Breast epithelium (tissue), 4 donors: ENCODE results near the gene KIFC1. TPM values are rescaled to one million over a fixed set of nuclear protein-coding genes. Genes with fewer than 3 reads are reported as not detected.
A peak's percentile ranks its signal among the peaks of the same experiment; 100 is the strongest.

Experiments
- DNase-seq, 2 donors: peaks; one replicate each; pipeline ENCODE4 v3.0.0-alpha.2; 2019; ENCODE audit warnings: low spot score in 2 of 2
- H3K27ac ChIP-seq, 2 donors: fragments of 200-600 bp; sonication (generic) in 1 of 2; one replicate each; pipeline ENCODE4 v1.5.1; 2016 to 2019; ENCODE audit warnings: mild to moderate bottlenecking in 1 of 2
- H3K27me3 ChIP-seq, 2 donors: fragments of 200-600 bp; sonication (generic) in 1 of 2; one replicate each; pipeline versions ENCODE4 v1.5.1 to v1.6.0; 2017 to 2019; ENCODE audit warnings: control low read depth in 1 of 2, mild to moderate bottlenecking in 1 of 2
- H3K36me3 ChIP-seq: fragments of 200-600 bp; one replicate; pipeline ENCODE4 v1.5.1; 2019
- H3K4me1 ChIP-seq, 2 donors: fragments of 200-600 bp; sonication (generic); one replicate each; pipeline ENCODE4 v1.5.1; 2016 to 2019; ENCODE audit warnings: control low read depth in 1 of 2
- H3K4me3 ChIP-seq, 3 donors: fragments of 200-600 bp; sonication (generic); 1 replicate in 2 of 3; 2 replicates in 1 of 3; pipeline ENCODE4 v1.5.1; 2016 to 2019; ENCODE audit warnings: mild to moderate bottlenecking in 3 of 3, moderate library complexity in 2 of 3
- H3K9me3 ChIP-seq, 2 donors: fragments of 200-600 bp; sonication (generic) in 1 of 2; one replicate each; pipeline ENCODE4 v1.5.1; 2016 to 2019; ENCODE audit warnings: control low read depth in 1 of 2
- CTCF ChIP-seq, 3 donors: fragments of 450-650 bp; IDR thresholded peaks; one replicate each; pipeline ENCODE4 v1.5.1; 2016 to 2017; ENCODE audit warnings: antibody characterized with exemption in 3 of 3, mild to moderate bottlenecking in 3 of 3, moderate library complexity in 3 of 3
- POLR2A ChIP-seq: fragments of 450-650 bp; IDR thresholded peaks from one replicate; pipeline ENCODE4 v1.6.1; 2016; ENCODE audit warnings: antibody characterized with exemption, mild to moderate bottlenecking, moderate library complexity
- POLR2AphosphoS5 ChIP-seq, 3 donors: sonication (generic); formaldehyde crosslinking; IDR thresholded peaks; one replicate each; pipeline ENCODE4 v1.6.1; 2017; ENCODE audit warnings: antibody characterized with exemption in 3 of 3
- intact Hi-C: fragments of 100-400 bp; cut with DNase I; formaldehyde crosslinking; loops from one replicate; pipeline ENCODE4 v1.15.1; 2023; ENCODE audit warnings: low total_unique reads
- total RNA-seq, 3 donors: library from RNA; depleted of rRNA; stranded (reverse); fragments of >200 nt; gene quantifications; one replicate each; pipeline ENCODE4 v1.1.0, GENCODE V29; 2016

Gene KIFC1
- total RNA-seq, 3 donors from 2014 or later: 2.0 to 3.8 (median 3.2) TPM

- peak overlapping the region; percentile 95 to 97 for H3K27ac ChIP-seq
- peaks cover 4 to 6% of the 10 kb centered on the region in 2 donors for H3K4me1 ChIP-seq
- no peak for DNase-seq
- TF ChIP-seq POLR2A (no peak), POLR2AphosphoS5 (IDR thresholded peaks at IDR 0.05) (peak in 1 of 3 donors; percentile 14)
- H3K9me3 ChIP-seq: no peaks in the 10 kb centered on the region
- no peaks in the 10 kb centered on the region for H3K36me3 ChIP-seq
- no peaks in the 10 kb centered on the region for H3K27me3 ChIP-seq
- intact Hi-C loops: no loop called here
- peak overlapping the region; percentile 49 to 83 (median 64) for H3K4me3 ChIP-seq
Observed at GRCh38 chr6:33424855-33425667, 33.4 kb downstream of the KIFC1 start.

- intact Hi-C loops: no loop called here
- peak; percentile 51 to 75 (median 71) for TF ChIP-seq POLR2AphosphoS5 (IDR thresholded peaks at IDR 0.05)
- TF ChIP-seq POLR2A: no peak
- TF ChIP-seq CTCF (IDR thresholded peaks at IDR 0.05): peak in 2 of 3 donors; percentile 18 to 45
- no peaks in the 10 kb centered on the region for H3K27me3 ChIP-seq
- DNase-seq: peak; percentile 83 to 86
- H3K4me3 ChIP-seq: peak overlapping the region; percentile 49 to 83 (median 64)
- H3K27ac ChIP-seq: peak overlapping the region; percentile 95 to 97
- H3K36me3 ChIP-seq: no peaks in the 10 kb centered on the region
- peaks cover 4 to 7% of the 10 kb centered on the region in 2 donors for H3K4me1 ChIP-seq
- H3K9me3 ChIP-seq: no peaks in the 10 kb centered on the region
Observed at GRCh38 chr6:33425668-33426577, 34.3 kb downstream of the KIFC1 start.

- Histone ChIP-seq H3K36me3 (no peaks in the 10 kb centered on the region), H3K9me3 (no peaks in the 10 kb centered on the region), H3K4me3 (peak overlapping the region; percentile 49 to 83 (median 64)), H3K27ac (peak overlapping the region; percentile 95 to 97), H3K27me3 (no peaks in the 10 kb centered on the region), H3K4me1 (peaks cover 4 to 11% of the 10 kb centered on the region in 2 donors)
- TF ChIP-seq POLR2A (no peak), CTCF (IDR thresholded peaks at IDR 0.05) (no peak), POLR2AphosphoS5 (IDR thresholded peaks at IDR 0.05) (no peak)
- intact Hi-C loops: no loop called here
- DNase-seq: no peak
Observed at GRCh38 chr6:33426590-33427511, 35.2 kb downstream of the KIFC1 start.

GRCh38 chr6:33427585-33428223, 36.1 kb downstream of the KIFC1 start:
- peak overlapping the region; percentile 95 to 97 for H3K27ac ChIP-seq
- no peaks in the 10 kb centered on the region for H3K27me3 ChIP-seq
- H3K4me3 ChIP-seq: peak overlapping the region; percentile 48 to 83 (median 64)
- H3K9me3 ChIP-seq: no peaks in the 10 kb centered on the region
- intact Hi-C loops: no loop called here
- no peak for TF ChIP-seq POLR2AphosphoS5 (IDR thresholded peaks at IDR 0.05)
- no peak for TF ChIP-seq POLR2A
- no peak for TF ChIP-seq CTCF (IDR thresholded peaks at IDR 0.05)
- no peak for DNase-seq
- H3K36me3 ChIP-seq: no peaks in the 10 kb centered on the region
- peaks cover 4 to 11% of the 10 kb centered on the region in 2 donors for H3K4me1 ChIP-seq
